Measurements from ENCODE around the gene TLE4. TPM values are rescaled to one million over a fixed set of nuclear protein-coding genes. Genes with fewer than 3 reads are reported as not detected.
"Not testable (repeated sequence)": the region's sequence is repeated elsewhere in the genome, so short reads cannot be mapped to it uniquely, and the experiment has no call there.

The TLE4 gene
- total RNA-seq, 1 donor from 2014 or later, result 58.0 TPM

GRCh38 chr9:79604921-79605562 is 33.3 kb downstream of the TLE4 start:
- no peak for TF ChIP-seq CTCF (IDR thresholded peaks at IDR 0.05)
- DNase-seq (ENCODE audit: low spot score in 2 of 2), result no peak
- H3K36me3 ChIP-seq, result no peaks in the 10 kb centered on the region
- H3K4me3 ChIP-seq, result no peak overlapping the region
- no peak overlapping the region for H3K27ac ChIP-seq
- intact Hi-C loops (cut with DNase I), result no loop called here
- H3K9me3 ChIP-seq, result peaks cover 0 to 8% of the 10 kb centered on the region in 2 donors
- no peaks in the 10 kb centered on the region for H3K27me3 ChIP-seq
- H3K4me1 ChIP-seq, result no peaks in the 10 kb centered on the region

GRCh38 chr9:79606529-79606928 is 34.8 kb downstream of the TLE4 start:
- H3K4me3 ChIP-seq; H3K9me3 ChIP-seq; DNase-seq (ENCODE audit: low spot score in 2 of 2); H3K4me1 ChIP-seq; intact Hi-C loops (cut with DNase I); H3K36me3 ChIP-seq; H3K27ac ChIP-seq; H3K27me3 ChIP-seq: not testable (repeated sequence)

GRCh38 chr9:79609468-79610018 is 37.8 kb downstream of the TLE4 start:
- Histone ChIP-seq H3K27me3 (no peaks in the 10 kb centered on the region), H3K9me3 (no peaks in the 10 kb centered on the region), H3K4me3 (no peak overlapping the region), H3K4me1 (peaks cover 0 to 8% of the 10 kb centered on the region in 2 donors), H3K36me3 (no peaks in the 10 kb centered on the region), H3K27ac (no peak overlapping the region)
- intact Hi-C loops (cut with DNase I), result no loop called here
- no peak for TF ChIP-seq CTCF (IDR thresholded peaks at IDR 0.05)
- no peak for DNase-seq (ENCODE audit: low spot score in 2 of 2)

GRCh38 chr9:79610019-79610631 is 38.4 kb downstream of the TLE4 start:
- no peaks in the 10 kb centered on the region for H3K9me3 ChIP-seq
- intact Hi-C loops (cut with DNase I), result no loop called here
- H3K4me3 ChIP-seq, result no peak overlapping the region
- H3K36me3 ChIP-seq, result no peaks in the 10 kb centered on the region
- peaks cover 0 to 8% of the 10 kb centered on the region in 2 donors for H3K4me1 ChIP-seq
- H3K27ac ChIP-seq, result no peak overlapping the region
- no peaks in the 10 kb centered on the region for H3K27me3 ChIP-seq
- DNase-seq (ENCODE audit: low spot score in 2 of 2), result no peak
- no peak for TF ChIP-seq CTCF (IDR thresholded peaks at IDR 0.05)

GRCh38 chr9:79610791-79611614 is 39.2 kb downstream of the TLE4 start:
- DNase-seq (ENCODE audit: low spot score in 2 of 2), result no peak
- Histone ChIP-seq H3K4me3 (no peak overlapping the region), H3K27ac (no peak overlapping the region), H3K27me3 (no peaks in the 10 kb centered on the region), H3K9me3 (no peaks in the 10 kb centered on the region), H3K4me1 (peaks cover 0 to 8% of the 10 kb centered on the region in 2 donors), H3K36me3 (no peaks in the 10 kb centered on the region)
- intact Hi-C loops (cut with DNase I), result no loop called here
- TF ChIP-seq CTCF (IDR thresholded peaks at IDR 0.05), result no peak

GRCh38 chr9:79613145-79613544 is 41.4 kb downstream of the TLE4 start:
- intact Hi-C loops (cut with DNase I), result no loop called here
- Histone ChIP-seq H3K4me1 (peaks cover 0 to 13% of the 10 kb centered on the region in 2 donors), H3K27me3 (no peaks in the 10 kb centered on the region), H3K36me3 (no peaks in the 10 kb centered on the region), H3K9me3 (no peaks in the 10 kb centered on the region), H3K27ac (no peak overlapping the region), H3K4me3 (no peak overlapping the region)
- DNase-seq (ENCODE audit: low spot score in 2 of 2), result no peak
- TF ChIP-seq CTCF (IDR thresholded peaks at IDR 0.05), result no peak

Data from ascending aorta (tissue), 2 donors.